ENCODE results near the gene MDH2. TPM values are rescaled to one million over a fixed set of nuclear protein-coding genes. Genes with fewer than 3 reads are reported as not detected.

Gene MDH2
- total and polyA plus RNA-seq, 2 of the 4 experiments (the other 2 are of a cell fraction), result 55.4 to 206 TPM

GRCh38 chr7:76008156-76008687 is 39.7 kb upstream of the MDH2 start:
- H4K8ac ChIP-seq (ENCODE audit: low read depth in 2 of 2, low read length in 2 of 2), result no peak overlapping the region
- H3K4ac ChIP-seq (ENCODE audit: low read depth, low read length), result peak overlapping the region; percentile 56; the same call in 1 of the 2 replicates
- H2BK120ac ChIP-seq (ENCODE audit: low read depth, low read length), result no peak overlapping the region
- dilution Hi-C loops (cut with HindIII; ENCODE audit: low sequenced_read_pairs, unreplicated experiment), result no loop called here
- ATAC-seq (ENCODE audit: low read depth) (no peak), DNase-seq (no peak)
- H2AK9ac ChIP-seq (replicated peaks; ENCODE audit: low read depth, low read length, poor library complexity), result no peak overlapping the region
- H3K9me3 ChIP-seq (ENCODE audit: control insufficient read depth, insufficient read depth, low read length), result no peaks in the 10 kb centered on the region
- H2BK15ac ChIP-seq (ENCODE audit: low read depth, low read length), result no peak overlapping the region
- in situ Hi-C loops (cut with MboI; ENCODE audit: low sequenced_read_pairs), result no loop called here
- H4K91ac ChIP-seq (ENCODE audit: insufficient read depth, low read depth, low read length), result no peak overlapping the region
- BruUV-seq (replicated peaks), result no TSS peak
- peaks cover 12% of the 10 kb centered on the region for H3K36me3 ChIP-seq (ENCODE audit: control insufficient read depth, insufficient read depth, low read length)
- no peak overlapping the region for H3K14ac ChIP-seq (replicated peaks; ENCODE audit: low read depth, low read length)
- TF ChIP-seq MAFK (IDR thresholded peaks at IDR 0.05; ENCODE audit: low read depth, low read length) (0 out of 2 replicates have a peak, but pooled peaks have one; percentile 12), MXI1 (IDR thresholded peaks at IDR 0.05; ENCODE audit: borderline replicate concordance, low read depth, low read length) (no peak)
- H4K5ac ChIP-seq (ENCODE audit: low read depth, low read length), result no peak overlapping the region
- no peak overlapping the region for H3K9ac ChIP-seq (ENCODE audit: low read depth, low read length)
- no peak overlapping the region for H3K4me2 ChIP-seq (ENCODE audit: low read depth, low read length)
- POLR2A ChIA-PET (ENCODE audit: unreplicated experiment), result interaction anchor here (0.7 kb wide), 1 partner anchor 77 kb away, joined by 15 read pairs; no protein-coding TSS in a partner anchor
- H2AK5ac ChIP-seq (ENCODE audit: low read depth, low read length), result no peak overlapping the region
- no peak overlapping the region for H3K4me3 ChIP-seq (ENCODE audit: insufficient read depth, low read depth, low read length)
- peaks cover 20% of the 10 kb centered on the region for H3K4me1 ChIP-seq (ENCODE audit: control insufficient read depth, insufficient read depth, low read length)
- H4K20me1 ChIP-seq (ENCODE audit: insufficient read depth, low read length), result 0 out of 2 replicates have a peak, but pooled peaks cover 4% of the 10 kb centered on the region
- no peak overlapping the region for H2AFZ ChIP-seq (replicated peaks; ENCODE audit: low read length, poor library complexity)
- H3K79me1 ChIP-seq (ENCODE audit: low read depth in 1 of 2, low read length in 2 of 2), result peaks cover 0 to 20% of the 10 kb centered on the region in 2 experiments; a peak in 2 of 4 replicates
- 92% methylated on average over 3 of the region's 8 CpGs; no CpG with 5 or more reads in 1 of the 2 experiments for WGBS, 2 experiments (ENCODE audit: extremely low coverage in 2 of 2, insufficient read length in 1 of 2)
- peaks cover 22% of the 10 kb centered on the region for H3K9me1 ChIP-seq (ENCODE audit: insufficient read depth, low read length)
- no peaks in the 10 kb centered on the region for H3K27me3 ChIP-seq (ENCODE audit: control insufficient read depth, insufficient read depth, low read length)
- H2BK20ac ChIP-seq (ENCODE audit: low read depth, low read length), result no peak overlapping the region
- H3K18ac ChIP-seq (ENCODE audit: low read depth, low read length), result no peak overlapping the region
- no peak overlapping the region for H3K56ac ChIP-seq (ENCODE audit: extremely low read depth, insufficient read depth, low read length)
- intact Hi-C loops (cut with micrococcal nuclease), result no loop called here
- no peak overlapping the region for H2BK5ac ChIP-seq (ENCODE audit: low read depth, low read length, poor library complexity, severe bottlenecking)
- CTCF ChIA-PET, result no interaction called here
- no peak overlapping the region for H3K27ac ChIP-seq (ENCODE audit: insufficient read depth, low read length)
- peak overlapping the region; percentile 49; the same call in 1 of the 2 replicates for H3K23ac ChIP-seq (ENCODE audit: low read depth, low read length)
